Activated B cell treated with CpG ODN at 0.5 μM for 24 hours (primary cell): ENCODE data around the gene ZSCAN20. TPM values are rescaled to one million over a fixed set of nuclear protein-coding genes. Genes with fewer than 3 reads are reported as not detected.

Experiments used
- ATAC-seq: fragments of 200-7000 bp; cut with Tn5 transposase; one replicate; pipeline ENCODE4 v1.10.0; 2021; ENCODE audit warnings: low read depth, mild to moderate bottlenecking, moderate library complexity
- CTCF ChIA-PET: fragments of 350-600 bp; sonication (Branson Sonifier 250); formaldehyde crosslinking; loops from one replicate; lab custom pipeline; 2021; ENCODE audit warnings: antibody characterized with exemption; lab: Charles Lee
- POLR2A ChIA-PET: fragments of 350-600 bp; sonication (Branson Sonifier 250); formaldehyde crosslinking; loops from one replicate; lab custom pipeline; 2021; ENCODE audit warnings: antibody characterized with exemption; lab: Charles Lee
- DNase-seq: peaks from one replicate; pipeline ENCODE4 v3.0.0; 2022
- H3K27ac Mint-ChIP-seq: one replicate; pipeline ENCODE4 v1.8.0; 2020; ENCODE audit warnings: mixed read lengths
- H3K27me3 Mint-ChIP-seq: one replicate; pipeline ENCODE4 v1.8.0; 2021; ENCODE audit warnings: mixed read lengths
- H3K36me3 Mint-ChIP-seq: one replicate; pipeline ENCODE4 v1.8.0; 2021; ENCODE audit warnings: low read depth, mixed read lengths
- H3K4me1 Mint-ChIP-seq: one replicate; pipeline ENCODE4 v1.8.0; 2021; ENCODE audit warnings: mixed read lengths
- H3K4me3 Mint-ChIP-seq: one replicate; pipeline ENCODE4 v1.8.0; 2020; ENCODE audit warnings: mild to moderate bottlenecking, mixed read lengths
- H3K9me3 Mint-ChIP-seq: one replicate; pipeline ENCODE4 v1.8.0; 2020; ENCODE audit warnings: mixed read lengths
- CTCF ChIP-seq: fragments of 200-600 bp; IDR thresholded peaks from one replicate; pipeline ENCODE4 v1.8.0; 2022; ENCODE audit warnings: antibody characterized with exemption, mild to moderate bottlenecking
- intact Hi-C: fragments of 100-400 bp; cut with micrococcal nuclease; formaldehyde crosslinking; loops from one replicate; pipeline ENCODE4 v1.15.1; 2024
- total RNA-seq: library from RNA; stranded (reverse); gene quantifications from 2 replicates; pipeline ENCODE4 v1.2.3, GENCODE V29; 2022

The ZSCAN20 gene
- total RNA-seq, 1 donor from 2014 or later = 3.6 TPM

GRCh38 chr1:33438364-33439160, 33.9 kb upstream of the ZSCAN20 start:
- Mint-ChIP-seq H3K27ac (no peak overlapping the region), H3K36me3 (no peaks in the 10 kb centered on the region), H3K9me3 (no peaks in the 10 kb centered on the region), H3K4me3 (no peak overlapping the region), H3K27me3 (peaks cover 19% of the 10 kb centered on the region), H3K4me1 (no peaks in the 10 kb centered on the region)
- CTCF ChIA-PET = no interaction called here
- intact Hi-C loops = no loop called here
- DNase-seq (no peak), ATAC-seq (no peak)
- no peak for TF ChIP-seq CTCF
- POLR2A ChIA-PET = no interaction called here

DNA sequence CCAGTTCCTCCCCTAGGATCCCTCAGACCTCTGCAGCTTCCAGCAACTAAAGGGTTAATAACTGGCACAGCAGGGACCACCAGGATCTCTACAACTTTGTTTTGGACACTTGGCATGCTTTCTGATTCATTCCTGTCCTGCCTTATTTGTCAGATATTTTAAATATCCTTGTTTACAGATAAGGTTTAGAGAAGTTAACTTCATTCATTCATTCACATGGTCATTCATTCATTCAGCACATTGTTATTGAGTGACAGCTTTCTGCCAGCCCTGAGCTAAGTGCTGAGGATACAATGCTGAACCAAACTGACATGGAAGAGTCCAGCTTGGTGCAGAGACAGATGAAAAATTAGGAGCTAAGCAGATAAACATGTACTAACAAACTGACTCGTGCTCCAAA, 32.8 kb upstream of the ZSCAN20 start:
- intact Hi-C loops = no loop called here
- DNase-seq (no peak), ATAC-seq (no peak)
- H3K36me3 Mint-ChIP-seq = no peaks in the 10 kb centered on the region
- CTCF ChIA-PET = no interaction called here
- no peak overlapping the region for H3K4me3 Mint-ChIP-seq
- POLR2A ChIA-PET = no interaction called here
- no peaks in the 10 kb centered on the region for H3K9me3 Mint-ChIP-seq
- peaks cover 17% of the 10 kb centered on the region for H3K27me3 Mint-ChIP-seq
- H3K4me1 Mint-ChIP-seq = no peaks in the 10 kb centered on the region
- H3K27ac Mint-ChIP-seq = no peak overlapping the region
- no peak for TF ChIP-seq CTCF

- no peak for TF ChIP-seq CTCF
- intact Hi-C loops = no loop called here
- Mint-ChIP-seq H3K9me3 (no peaks in the 10 kb centered on the region), H3K4me3 (no peak overlapping the region), H3K27ac (no peak overlapping the region), H3K36me3 (no peaks in the 10 kb centered on the region), H3K27me3 (peaks cover 22% of the 10 kb centered on the region), H3K4me1 (no peaks in the 10 kb centered on the region)
- ChIA-PET CTCF (no interaction called here), POLR2A (no interaction called here)
- DNase-seq (no peak), ATAC-seq (no peak)
These were observed 31.2 kb upstream of the ZSCAN20 start for GRCh38 chr1:33441088-33441745.

- ATAC-seq = no peak
- peaks cover 26% of the 10 kb centered on the region for H3K27me3 Mint-ChIP-seq
- DNase-seq = no peak
- no peaks in the 10 kb centered on the region for H3K4me1 Mint-ChIP-seq
- no peak overlapping the region for H3K4me3 Mint-ChIP-seq
- H3K36me3 Mint-ChIP-seq = no peaks in the 10 kb centered on the region
- H3K9me3 Mint-ChIP-seq = no peaks in the 10 kb centered on the region
- POLR2A ChIA-PET = no interaction called here
- intact Hi-C loops = no loop called here
- no peak for TF ChIP-seq CTCF
- no peak overlapping the region for H3K27ac Mint-ChIP-seq
- CTCF ChIA-PET = no interaction called here
These were observed 30.3 kb upstream of the ZSCAN20 start for GRCh38 chr1:33442141-33442540.

DNA sequence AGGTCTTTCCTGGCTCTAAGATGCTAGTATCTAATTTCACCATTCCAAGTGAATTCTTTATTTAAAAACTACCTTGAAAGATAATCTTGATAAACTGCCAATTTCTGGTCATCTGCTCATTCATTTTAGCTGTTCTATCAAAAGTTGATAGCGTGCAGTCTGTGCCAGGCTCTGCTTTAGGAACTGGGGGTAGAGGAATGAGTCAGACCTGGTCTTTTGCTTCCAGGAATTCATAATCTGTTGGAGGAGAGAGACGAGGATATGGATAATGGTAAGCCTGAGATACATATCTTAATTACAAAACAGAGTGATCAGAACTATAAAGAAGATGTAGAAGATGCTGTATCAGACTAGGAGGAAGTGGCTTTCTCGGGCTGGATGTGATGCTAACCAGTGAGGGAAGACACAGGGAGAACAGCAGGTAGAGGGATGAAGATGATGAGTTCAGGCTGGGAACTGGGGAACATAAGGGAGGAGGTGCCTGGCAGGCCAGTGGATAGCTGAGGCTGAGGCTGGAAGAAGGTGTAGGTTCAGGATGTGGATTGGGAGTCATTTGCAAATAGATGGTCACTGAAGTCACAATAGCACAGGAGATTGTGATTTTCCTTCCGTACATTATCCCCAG, 29.3 kb upstream of the ZSCAN20 start:
- Mint-ChIP-seq H3K27me3 (peaks cover 34% of the 10 kb centered on the region), H3K4me3 (no peak overlapping the region), H3K4me1 (no peaks in the 10 kb centered on the region), H3K36me3 (no peaks in the 10 kb centered on the region), H3K27ac (no peak overlapping the region), H3K9me3 (no peaks in the 10 kb centered on the region)
- POLR2A ChIA-PET = no interaction called here
- CTCF ChIA-PET = interaction anchor here (0.5 kb wide), 1 partner anchor 51 kb away, joined by 3 read pairs; no protein-coding TSS in a partner anchor
- TF ChIP-seq CTCF = no peak
- intact Hi-C loops = no loop called here
- ATAC-seq (no peak), DNase-seq (no peak)
